NCI-H1417 (cell line): ENCODE data around the gene HMCN2.
"Not testable (repeated sequence)": the region's sequence is repeated elsewhere in the genome, so short reads cannot be mapped to it uniquely, and the experiment has no call there.

Experiments
- DNase-seq, 3 experiments: peaks; one replicate each; lab custom pipeline; 2025; lab: John Stamatoyannopoulos, UW

Gene HMCN2

DNA sequence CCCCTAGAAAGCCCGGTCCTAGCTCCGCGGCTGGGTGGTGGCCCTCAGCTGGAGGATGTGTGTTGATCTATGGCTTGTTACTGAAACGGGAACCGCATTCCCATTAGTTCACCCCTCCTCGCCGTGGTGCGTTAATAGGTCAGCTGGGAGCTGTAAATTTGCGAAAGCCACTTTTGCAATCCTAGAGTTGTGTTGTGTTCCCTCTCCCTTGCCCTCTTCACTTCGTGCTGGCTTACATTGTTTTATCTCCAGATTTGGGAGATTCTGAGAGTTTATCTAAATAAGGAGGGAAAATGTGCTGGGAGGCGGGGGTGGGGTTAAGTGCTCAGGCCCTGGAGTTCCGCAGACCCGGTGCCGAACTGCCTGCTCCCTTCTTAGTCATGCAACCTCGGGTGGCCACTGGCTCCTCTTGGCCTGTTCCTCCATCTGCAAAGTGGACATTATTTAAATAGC lies 62.8 kb downstream of the HMCN2 start:
- peak in 2 of 3 experiments; percentile 7 to 27 for DNase-seq

DNA sequence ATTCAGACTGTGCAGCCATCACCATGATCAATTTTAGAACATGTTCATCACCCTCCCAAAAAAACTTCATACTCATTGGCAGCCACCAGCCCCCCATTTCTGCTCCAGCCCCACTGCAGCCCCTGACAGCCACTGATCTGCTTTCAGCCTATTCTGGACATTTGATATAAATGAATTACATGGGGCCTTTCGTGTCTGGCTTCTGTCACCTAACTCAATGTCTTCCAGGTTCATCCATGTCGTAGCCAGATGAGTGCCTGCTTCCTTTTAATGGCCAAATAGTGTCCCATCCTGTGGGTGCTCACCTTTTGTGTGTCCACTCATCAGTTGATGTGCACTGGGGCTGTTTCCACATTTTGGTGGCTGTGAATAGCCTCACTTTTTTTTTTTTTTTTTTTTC lies 63.5 kb downstream of the HMCN2 start:
- DNase-seq = no peak

DNA sequence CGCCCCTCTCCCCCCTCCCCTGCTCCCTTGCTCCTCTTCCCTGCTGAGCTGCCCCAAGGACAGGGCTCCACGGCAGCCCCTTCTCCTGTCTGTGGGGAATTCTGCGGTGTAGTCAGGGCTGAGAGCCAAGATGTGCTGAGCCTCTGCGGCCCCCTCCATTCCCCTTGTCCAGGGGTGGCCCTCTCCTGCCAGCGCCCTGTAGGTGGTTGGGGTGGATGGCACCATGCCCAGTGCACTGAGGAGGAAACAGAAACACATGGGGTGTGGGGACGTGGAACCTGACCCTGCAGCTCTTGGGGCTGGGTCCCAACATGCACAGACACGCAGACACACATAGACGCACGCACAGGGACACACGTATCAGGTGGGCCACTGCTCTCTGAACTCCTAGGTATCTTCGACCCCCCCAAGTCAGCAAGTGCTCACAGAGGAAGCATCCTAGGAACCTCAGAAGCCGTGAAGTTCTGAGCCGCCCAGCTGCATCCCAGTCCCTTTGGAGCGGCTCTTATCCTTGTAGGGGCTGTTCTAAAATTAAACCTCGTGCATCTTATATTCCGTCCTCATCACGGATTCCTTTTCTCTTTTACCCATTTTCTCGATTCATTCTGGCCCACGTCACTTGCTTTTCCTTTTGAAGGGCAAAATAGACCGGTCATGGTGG lies 64.8 kb downstream of the HMCN2 start:
- DNase-seq = peak; percentile 16 to 51 (median 25)

DNA sequence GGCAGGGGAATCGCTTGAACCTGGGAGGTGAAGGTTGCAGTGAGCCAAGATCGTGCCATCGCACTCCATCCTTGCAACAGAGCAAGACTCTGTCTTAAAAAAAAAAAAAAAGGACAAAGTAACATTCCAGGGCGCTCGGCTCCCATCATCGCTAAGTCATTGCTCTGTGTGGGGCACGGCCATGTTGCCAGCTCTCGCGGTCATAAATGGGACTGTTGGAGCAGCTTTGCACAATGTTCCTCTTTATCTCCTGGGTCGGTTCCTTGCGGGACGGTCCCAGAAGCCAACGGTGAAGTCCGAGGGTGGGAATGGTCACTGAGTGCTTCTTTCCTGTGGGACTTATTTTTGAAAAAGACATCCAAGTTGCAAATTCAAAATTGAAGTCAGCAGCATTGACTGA lies 65.5 kb downstream of the HMCN2 start:
- no peak for DNase-seq

DNA sequence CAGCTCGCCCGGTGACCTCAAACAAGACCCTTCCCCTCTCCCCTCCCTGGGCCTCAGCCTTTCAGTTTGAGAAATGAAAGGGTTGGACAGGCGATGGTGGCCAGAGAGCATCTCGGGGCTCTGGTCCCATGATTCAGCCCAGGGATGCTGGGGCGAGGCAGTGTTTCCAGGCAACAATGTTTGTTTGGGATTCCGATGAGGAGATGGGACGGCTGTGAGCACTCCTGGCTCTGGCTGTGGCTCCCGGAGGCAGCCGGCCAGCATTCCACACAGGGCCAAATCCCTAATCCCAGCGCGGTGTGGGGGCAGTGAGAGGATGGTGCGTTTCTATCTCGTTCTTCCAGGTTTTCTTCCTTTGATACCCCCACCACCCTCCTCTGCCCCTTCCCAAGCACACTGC lies 66.0 kb downstream of the HMCN2 start:
- no peak for DNase-seq

DNA sequence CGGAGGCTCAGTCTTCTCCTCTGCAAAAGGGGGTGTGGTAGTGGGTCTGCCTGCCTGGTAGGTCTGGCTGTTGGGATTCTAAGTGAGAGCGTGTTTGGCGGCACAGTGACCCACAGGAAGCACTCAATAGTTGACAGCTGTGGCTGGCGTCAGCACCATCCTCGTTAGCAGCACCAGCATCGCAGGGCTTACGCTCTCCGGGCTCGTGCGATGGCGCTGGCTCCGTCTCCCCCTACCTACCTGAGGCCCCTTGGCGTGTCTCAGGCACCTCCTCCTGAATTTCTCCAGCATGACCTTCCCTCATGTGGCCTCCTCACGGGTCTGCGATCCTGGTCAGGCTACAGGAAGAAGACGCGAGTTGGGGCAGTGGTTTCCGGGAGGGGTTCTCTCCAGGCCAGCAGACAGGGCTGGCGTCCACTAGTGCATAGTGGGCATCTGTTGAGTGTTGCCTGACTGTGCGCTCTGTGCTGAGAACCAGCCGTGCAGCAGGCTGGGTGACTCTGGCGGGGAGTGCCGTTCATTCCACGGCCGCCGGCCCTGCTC lies 66.9 kb downstream of the HMCN2 start:
- DNase-seq = peak in 1 of 3 experiments; percentile 30

DNA sequence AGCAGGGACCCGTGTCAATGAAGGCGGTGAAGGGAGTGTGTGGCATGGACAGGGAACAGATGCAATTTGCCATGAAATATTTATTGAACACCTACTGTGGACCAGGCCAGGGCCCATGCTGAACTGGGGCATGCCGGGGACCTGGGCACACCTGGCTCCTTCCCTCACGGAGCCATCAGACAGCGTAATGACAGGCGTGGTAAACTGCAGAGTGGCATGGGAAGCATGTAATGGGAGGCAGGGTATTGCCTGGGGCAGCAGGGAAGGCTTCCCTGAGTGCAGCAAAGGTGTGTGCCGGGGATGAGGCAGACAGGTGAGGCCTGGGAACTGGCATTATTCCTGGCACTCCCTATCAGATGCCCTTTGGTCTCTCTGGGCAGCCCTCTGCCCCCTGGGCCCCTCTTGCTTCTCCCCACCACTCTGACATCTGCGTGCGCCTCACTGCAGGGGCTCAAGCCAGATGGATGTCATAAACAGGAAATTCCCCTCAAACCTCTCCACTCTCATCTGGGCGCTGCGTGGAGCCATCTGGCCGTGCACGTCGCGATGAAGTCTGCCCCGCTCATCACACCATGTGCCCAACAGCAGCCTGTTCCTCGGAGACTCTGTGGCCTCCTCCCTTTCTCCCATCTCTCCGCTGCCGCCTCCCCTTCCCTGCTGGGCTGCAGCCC lies 67.6 kb downstream of the HMCN2 start:
- DNase-seq = peak in 2 of 3 experiments; percentile 78 to 88

DNA sequence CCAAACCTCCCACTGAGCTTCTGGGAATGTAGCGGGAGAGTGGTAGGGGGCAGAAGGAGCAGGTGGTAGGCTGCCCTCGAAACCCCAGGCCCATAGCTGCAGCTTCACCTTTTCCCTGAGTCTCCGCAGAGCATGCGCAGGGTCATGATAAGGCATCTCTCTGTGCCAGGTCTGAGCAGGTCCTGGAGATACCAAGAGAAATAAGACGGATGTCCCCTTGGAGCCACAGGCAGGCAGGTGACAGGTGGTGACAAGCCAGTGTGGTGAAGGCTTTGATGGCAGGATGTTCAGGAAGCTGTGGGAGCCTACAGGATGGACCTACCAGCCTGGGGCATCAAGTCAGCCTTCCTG lies 68.1 kb downstream of the HMCN2 start:
- peak in 1 of 3 experiments; percentile 72 for DNase-seq

DNA sequence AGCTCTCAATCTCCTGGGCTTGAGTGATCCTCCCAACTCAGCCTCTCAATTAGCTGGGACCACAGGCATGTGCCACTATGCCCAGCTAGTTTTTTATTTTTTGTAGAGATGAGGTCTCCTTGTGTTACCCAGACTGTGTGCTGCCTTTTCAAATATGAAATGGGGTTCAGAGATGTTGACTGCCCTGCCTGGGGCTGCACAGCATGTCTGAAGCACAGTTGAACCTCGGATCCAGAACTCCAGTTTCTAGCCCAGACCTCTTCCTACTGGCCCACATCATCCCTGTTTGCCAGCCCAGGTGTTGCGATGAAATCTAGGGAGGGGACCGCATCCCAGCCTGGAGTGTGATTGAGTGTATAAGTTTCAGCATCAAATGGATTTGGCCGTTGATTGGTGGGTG lies 69.4 kb downstream of the HMCN2 start:
- no peak for DNase-seq

DNA sequence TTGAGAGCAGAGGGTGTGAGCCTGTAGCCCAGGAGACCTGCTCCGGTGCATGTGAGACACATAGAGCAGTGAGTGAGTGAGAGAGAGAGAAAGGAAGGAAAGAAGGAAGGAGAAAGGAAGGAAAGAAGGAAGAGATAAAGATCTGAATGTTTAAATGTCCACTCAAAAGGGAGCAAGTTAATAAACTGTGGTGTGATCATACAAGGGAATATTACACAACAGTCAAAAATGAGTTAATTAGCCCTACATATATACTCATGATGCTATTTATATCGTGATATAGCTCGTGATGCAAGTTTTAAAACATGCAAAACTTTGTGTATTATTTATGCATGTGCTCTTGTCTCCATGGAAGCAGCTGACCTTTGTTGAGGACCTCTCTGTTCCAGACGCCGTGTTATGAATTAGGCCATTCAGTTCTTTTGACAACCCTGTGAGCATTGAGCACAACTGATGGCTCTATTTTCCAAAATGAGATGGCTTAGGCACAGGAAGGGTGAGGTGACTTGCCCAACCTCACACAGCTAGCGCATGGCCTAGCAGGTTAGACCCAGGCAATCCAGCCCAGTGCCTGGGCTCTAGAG lies 70.6 kb downstream of the HMCN2 start:
- DNase-seq = no peak

DNA sequence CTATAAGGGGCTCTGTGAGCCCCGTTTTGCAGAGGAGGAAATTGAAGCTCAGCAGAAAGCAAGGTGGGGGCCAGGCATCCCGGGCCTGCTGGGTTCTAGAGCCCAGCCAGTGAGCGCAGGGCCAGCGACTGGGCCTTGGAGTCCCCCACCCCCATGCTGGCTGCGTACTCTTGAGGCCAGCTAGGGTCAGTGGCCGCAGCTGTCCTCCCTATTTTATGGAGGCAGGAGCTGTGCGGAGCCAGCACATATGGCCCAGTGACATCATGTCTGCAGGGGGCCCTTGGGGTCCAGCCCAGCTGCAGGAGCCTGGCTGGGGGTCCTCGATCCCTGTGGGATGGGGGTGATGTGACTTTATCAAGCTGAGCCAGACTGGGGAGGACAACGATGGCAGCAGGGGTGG lies 71.3 kb downstream of the HMCN2 start:
- no peak for DNase-seq

DNA sequence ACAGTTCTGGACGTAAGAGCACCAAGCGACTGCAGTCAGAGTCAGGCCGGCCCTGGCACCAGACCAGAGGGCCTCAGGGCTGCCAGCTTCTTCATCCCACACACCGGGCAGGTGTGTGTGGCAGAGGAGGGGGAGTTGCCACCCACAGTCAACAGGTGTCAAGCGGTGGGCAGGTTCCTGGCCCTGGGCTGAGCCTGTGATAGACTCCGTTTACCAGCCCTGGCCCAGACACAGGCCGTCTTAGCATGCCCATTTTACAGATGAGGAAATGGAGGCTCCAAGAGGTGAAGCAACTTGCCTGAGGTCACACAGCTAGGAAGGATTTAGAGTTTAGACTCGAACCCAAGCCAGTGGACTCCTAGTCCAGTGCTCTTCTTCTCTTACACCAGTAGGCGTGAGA lies 71.8 kb downstream of the HMCN2 start:
- peak in 2 of 3 experiments; percentile 19 to 21 for DNase-seq

DNA sequence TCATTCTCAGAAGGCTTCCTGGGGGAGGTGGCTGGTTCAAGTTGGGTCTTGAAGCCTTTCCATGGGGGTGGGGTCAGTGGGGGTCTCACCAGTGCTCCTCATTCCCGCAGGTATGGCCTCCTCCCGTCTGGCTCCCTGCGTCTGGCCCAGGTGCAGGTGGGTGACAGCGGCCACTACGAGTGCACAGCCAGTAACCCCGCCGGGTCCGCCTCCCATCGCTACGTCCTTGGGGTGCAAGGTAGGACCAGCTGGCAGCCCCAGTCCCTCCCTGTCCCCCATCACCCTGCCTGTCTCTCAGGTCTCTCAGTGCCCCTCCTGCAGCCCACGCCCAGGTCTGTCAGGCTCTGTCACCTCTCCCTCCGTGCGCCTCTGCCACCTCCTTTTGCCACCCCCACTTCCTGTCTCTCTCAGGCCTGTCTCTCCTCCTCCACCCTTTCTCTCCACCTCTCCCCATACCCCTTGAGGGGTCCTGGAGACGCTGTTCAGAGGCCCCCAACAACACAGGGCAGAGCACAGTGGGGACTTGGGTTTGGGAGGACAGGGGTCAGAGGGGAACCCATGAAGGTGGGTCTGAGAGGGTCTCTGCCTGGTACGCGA lies 72.3 kb downstream of the HMCN2 start:
- no peak for DNase-seq

DNA sequence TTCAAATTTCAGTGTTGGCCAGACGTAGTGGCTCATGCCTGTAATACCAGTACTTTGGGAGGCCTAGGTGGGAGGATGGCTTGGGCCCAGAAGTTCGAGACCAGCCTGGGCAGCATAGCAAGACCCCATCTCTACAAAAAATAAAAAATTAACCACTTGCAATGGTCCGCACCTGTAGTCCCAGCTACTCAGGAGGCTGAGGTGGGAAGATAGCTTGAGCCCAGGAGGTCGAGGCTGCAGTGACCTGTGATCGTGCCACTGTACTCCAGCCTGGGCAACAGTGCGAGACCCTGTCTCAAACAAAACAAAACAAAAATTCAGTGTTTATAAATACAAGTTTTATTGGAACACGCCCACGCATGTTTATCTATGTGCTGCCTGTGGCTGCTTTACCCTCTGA lies 73.3 kb downstream of the HMCN2 start:
- DNase-seq = not testable (repeated sequence)

DNA sequence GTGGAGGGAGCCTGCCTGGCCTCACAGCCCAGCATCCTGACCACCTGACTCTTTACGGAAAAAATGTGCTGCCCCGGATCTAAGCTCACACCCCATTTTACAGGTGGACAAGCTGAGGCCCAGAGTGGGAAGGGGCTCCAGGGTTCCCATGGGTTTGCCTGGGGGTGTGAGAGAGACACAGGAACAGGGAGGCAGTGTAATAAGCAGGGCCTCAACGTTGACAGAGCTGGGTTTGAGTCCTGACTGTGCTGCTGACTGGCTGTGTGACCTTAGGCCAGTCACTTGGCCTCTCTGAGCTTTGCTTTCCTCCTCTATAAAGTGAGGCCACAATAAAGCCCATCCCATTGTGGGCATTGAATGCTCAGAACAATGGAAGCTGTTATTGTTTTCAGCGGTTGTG lies 73.7 kb downstream of the HMCN2 start:
- no peak for DNase-seq

DNA sequence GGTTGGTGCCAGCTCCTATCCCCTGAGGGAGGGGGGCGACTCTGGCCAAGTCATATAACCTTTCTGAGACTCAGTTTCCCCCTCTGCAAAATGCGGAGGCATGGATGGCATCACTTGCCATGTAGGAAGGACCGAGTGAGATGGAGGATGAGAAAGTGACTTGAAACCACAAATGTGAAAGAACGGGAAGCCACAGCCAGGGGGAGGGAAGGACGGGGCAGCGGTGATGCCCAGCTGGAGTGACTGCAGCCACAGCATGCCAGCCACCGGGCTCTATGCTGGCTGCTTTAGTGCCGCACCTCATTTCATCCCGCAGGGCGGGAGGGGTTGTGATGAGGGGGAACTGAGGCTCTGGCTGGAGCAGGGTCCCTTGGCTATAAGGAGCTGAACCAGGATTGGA lies 74.5 kb downstream of the HMCN2 start:
- DNase-seq = no peak

DNA sequence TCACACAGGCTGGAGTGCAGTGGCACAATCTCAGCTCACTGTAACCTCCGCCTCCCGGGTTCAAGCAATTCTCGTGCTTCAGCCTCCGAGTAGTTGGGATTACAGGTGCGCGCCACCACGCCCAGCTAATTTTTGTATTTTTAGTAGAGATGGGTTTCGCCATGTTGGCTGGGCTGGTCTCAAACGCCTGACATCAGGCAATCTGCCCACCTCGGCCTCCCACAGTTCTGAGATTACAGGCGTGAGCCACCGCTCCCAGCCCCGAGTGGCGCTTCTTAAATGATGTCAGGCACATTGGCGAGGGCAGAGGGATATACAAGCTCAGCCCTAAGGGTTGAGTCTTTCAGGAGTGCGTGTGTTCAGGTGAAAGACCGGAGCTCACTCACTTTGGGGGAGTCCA lies 75.0 kb downstream of the HMCN2 start:
- not testable (repeated sequence) for DNase-seq

DNA sequence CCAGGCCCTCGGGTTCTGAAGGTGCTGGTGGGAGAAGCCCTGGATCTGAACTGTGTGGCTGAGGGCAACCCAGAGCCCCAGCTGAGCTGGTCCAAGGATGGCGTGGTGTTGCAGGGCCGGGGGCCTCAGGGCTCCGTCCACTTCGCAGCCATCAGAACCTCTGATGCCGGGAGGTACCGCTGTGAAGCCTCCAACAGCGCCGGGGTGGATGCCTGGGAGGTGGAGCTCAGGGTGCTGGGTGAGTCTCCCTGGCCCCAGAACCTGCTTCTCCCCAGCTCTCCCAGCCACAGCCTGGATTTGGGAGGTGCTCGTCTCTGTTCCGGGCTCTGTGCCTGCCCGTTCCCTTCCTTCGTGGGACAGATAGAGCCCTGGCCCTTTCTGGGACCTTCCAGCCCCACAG lies 75.6 kb downstream of the HMCN2 start:
- no peak for DNase-seq

DNA sequence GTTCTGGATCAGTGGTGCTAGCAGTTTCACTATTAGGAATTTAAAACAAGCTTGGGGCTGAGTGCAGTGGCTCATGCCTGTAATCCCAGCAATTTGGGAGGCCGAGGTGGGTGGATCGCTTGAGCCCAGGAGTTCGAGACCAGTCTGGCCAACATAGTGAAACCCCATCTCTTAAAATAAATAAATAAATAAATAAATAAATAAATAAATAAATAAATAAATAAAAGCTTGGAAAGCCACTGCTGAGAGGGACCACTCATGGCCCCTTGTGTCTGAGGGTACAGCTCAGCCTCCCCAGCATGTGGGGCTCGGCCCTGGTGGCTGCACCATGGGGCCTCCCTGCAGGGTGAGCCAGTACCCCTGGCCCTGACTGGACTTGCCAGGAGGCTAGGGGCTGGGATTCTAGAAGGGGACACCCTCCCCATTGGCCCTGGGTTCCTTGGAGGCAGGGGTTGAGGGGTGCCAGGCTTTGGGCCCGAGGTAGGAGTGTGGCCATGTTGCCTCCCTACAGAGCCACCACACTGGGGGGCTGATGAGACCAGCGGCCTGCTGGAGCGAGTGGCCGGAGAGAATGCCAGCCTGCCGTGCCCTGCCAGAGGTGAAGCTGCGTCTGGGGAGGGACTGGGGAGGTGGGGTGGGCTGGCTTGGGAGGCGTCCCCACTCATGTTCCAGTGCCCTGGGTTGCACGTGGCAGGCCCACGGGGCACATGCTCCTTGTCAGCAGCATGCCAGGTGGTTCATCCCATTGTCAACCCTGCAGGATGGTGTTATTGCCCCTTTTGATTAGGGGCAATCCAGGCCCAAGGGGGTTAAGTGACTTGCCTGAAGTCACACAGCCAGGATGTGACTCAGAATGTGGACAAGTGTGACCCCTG lies 76.5 kb downstream of the HMCN2 start:
- no peak for DNase-seq

DNA sequence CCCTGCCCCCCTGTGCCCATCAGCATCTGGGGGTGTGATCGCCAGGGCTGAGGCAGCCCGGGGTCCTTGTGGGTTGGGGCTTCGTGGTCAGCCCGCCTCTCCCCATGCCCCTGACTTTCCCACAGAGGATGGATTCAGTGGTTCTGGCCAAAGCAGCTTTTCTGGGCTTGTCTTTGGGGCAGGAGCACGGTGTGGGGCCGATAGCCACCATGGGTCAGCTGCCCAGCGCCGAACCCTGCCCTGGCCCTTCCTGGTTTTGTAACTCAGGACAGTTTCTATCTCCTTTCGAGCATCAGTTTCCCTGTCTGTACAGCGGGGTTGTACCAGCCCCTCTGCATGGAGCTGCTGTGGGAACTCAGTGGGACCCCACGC lies 77.1 kb downstream of the HMCN2 start:
- no peak for DNase-seq

DNA sequence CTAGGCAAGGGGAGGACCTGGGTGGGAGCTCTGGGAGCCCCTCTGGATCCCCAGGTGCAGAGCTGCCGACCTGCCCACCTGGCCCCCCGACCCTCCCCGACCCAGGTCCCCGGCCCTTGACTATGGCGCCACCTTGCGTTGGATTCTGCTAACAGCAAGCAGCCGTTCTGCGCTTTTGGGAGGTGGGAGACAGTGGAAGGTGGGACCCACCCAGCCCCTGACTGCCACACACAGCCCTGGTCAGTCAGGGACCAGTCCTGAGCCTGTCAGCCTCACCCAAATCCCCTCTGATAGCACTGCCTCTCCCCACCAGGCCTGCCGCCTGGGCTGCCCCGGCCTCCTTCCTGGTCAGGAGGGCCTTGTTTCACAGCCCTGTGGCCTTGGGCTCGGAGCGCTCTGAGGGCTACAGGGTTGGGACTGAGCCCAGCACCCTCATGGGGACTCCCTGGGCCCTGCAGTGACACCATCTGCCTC lies 77.9 kb downstream of the HMCN2 start:
- peak in 1 of 3 experiments; percentile 41 for DNase-seq

DNA sequence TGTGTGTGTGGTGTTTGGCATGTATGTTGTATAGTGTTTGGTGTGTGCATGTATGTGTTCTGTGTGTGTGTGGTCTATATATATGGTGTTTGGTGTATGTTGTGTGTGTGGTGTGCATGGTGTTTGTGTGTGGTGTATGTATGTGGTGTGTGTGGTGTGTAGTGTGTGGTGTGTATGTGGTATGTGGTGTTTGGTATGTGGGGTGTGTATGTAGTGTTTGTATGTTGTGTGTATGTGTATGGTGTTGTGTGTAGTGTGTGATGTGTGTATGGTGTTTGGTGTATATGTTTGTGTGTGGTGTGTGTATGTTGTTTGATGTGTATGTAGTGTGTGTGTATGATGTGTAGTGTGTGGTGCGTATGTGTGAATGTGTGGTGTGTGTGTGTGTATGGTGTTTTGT lies 78.8 kb downstream of the HMCN2 start:
- no peak for DNase-seq
